PC-3 (cell line): ENCODE measurements around the gene FGG. TPM values are rescaled to one million over a fixed set of nuclear protein-coding genes. Genes with fewer than 3 reads are reported as not detected.

Experiments used
- ATAC-seq: fragments of 200-7000 bp; cut with Tn5 transposase; 2 replicates; pipeline ENCODE4 v1.9.1; 2020; ENCODE audit warnings: mild to moderate bottlenecking, moderate library complexity
- BruUV-seq: library from RNA; stranded (reverse); fragments of 400-500 nt; replicated peaks from 2 replicates; lab custom pipeline; 2021; lab: Mats Ljungman, UMichigan
- CTCF ChIA-PET: fragments of 300-600 bp; sonication (Branson Sonifier 250); formaldehyde crosslinking; loops from one replicate; lab custom pipeline; 2022; ENCODE audit warnings: antibody characterized with exemption; lab: Charles Lee
- POLR2A ChIA-PET: fragments of 300-600 bp; sonication (Branson Sonifier 250); formaldehyde crosslinking; loops from one replicate; lab custom pipeline; 2022; ENCODE audit warnings: antibody characterized with exemption; ENCODE audit not compliant: unreplicated experiment; lab: Charles Lee
- DNase-seq: peaks from one replicate; pipeline ENCODE4 v3.0.0-alpha.2; 2015
- H2AFZ ChIP-seq: fragments of 300-600 bp; sonication (generic); 2 replicates; pipeline ENCODE4 v1.6.0; 2016; ENCODE audit warnings: antibody characterized with exemption, low read length
- H3F3A ChIP-seq: fragments of 300-600 bp; sonication (generic); one replicate; pipeline ENCODE4 v1.6.0; 2017; ENCODE audit warnings: antibody characterized with exemption, low read length, control low read depth, mild to moderate bottlenecking; ENCODE audit not compliant: unreplicated experiment
- H3K27ac ChIP-seq: fragments of 300-600 bp; sonication (generic); 2 replicates; pipeline ENCODE4 v1.5.1; 2016; ENCODE audit warnings: mild to moderate bottlenecking, low read length
- H3K27me3 ChIP-seq: fragments of 300-600 bp; sonication (generic); 2 replicates; pipeline ENCODE4 v1.6.1; 2016; ENCODE audit warnings: low read length, mixed read lengths
- H3K36me3 ChIP-seq: fragments of 300-600 bp; sonication (generic); 2 replicates; pipeline ENCODE4 v1.6.1; 2016; ENCODE audit warnings: low read depth, mixed run types, low read length, mixed read lengths
- H3K4me1 ChIP-seq: fragments of 300-600 bp; sonication (generic); 2 replicates; pipeline ENCODE4 v1.5.1; 2016; ENCODE audit warnings: low read length; ENCODE audit not compliant: insufficient read depth
- H3K4me2 ChIP-seq: fragments of 300-600 bp; sonication (generic); 2 replicates; pipeline ENCODE4 v1.6.0; 2016; ENCODE audit warnings: low read length
- H3K4me3 ChIP-seq: fragments of 300-600 bp; sonication (generic); 2 replicates; pipeline ENCODE4 v1.5.1; 2016; ENCODE audit warnings: mild to moderate bottlenecking, low read length, mixed read lengths
- H3K79me2 ChIP-seq: fragments of 300-600 bp; sonication (generic); 2 replicates; pipeline ENCODE4 v1.6.1; 2017; ENCODE audit warnings: low read length, mixed read lengths
- H3K9ac ChIP-seq: fragments of 300-600 bp; sonication (generic); 2 replicates; pipeline ENCODE4 v1.6.0; 2016; ENCODE audit warnings: mild to moderate bottlenecking, low read length
- H3K9me2 ChIP-seq: fragments of 300-600 bp; sonication (generic); replicated peaks from 2 replicates; pipeline ENCODE4 v1.6.1; 2016; ENCODE audit warnings: mixed run types, low read length, mixed read lengths
- H3K9me3 ChIP-seq: fragments of 300-600 bp; sonication (generic); 2 replicates; pipeline ENCODE4 v1.6.1; 2016; ENCODE audit warnings: low read length, mixed read lengths
- H4K20me1 ChIP-seq: fragments of 300-600 bp; sonication (generic); 2 replicates; pipeline ENCODE4 v1.6.1; 2016; ENCODE audit warnings: low read length, mixed read lengths
- CTCF ChIP-seq: fragments of 300-600 bp; sonication (generic); conservative IDR thresholded peaks from 2 replicates; pipeline ENCODE4 v1.5.1; 2017; ENCODE audit warnings: antibody characterized with exemption, low read depth, mild to moderate bottlenecking, low read length
- EZH2 ChIP-seq: fragments of 300-600 bp; sonication (generic); IDR thresholded peaks from one replicate; pipeline ENCODE4 v1.6.1; 2017; ENCODE audit warnings: antibody characterized with exemption, mild to moderate bottlenecking, low read length; ENCODE audit not compliant: unreplicated experiment
- EZH2phosphoT487 ChIP-seq: fragments of 300-600 bp; sonication (generic); IDR thresholded peaks from 2 replicates; pipeline ENCODE4 v1.6.1; 2018; ENCODE audit warnings: mild to moderate bottlenecking, antibody characterized with exemption, low read length, borderline replicate concordance
- intact Hi-C: fragments of 100-400 bp; cut with micrococcal nuclease; formaldehyde crosslinking; loops from 2 replicates; pipeline ENCODE4 v1.9.0; 2023
- total RNA-seq: library from RNA; depleted of rRNA; stranded (reverse); fragments of >200 nt; gene quantifications from 2 replicates; pipeline ENCODE4 v1.2.3, GENCODE V29; 2014

Gene FGG
- total RNA-seq, 1 experiment from 2014 or later, result not detected

GRCh38 chr4:154585369-154586018 lies 27.0 kb downstream of the FGG start:
- H3K4me2 ChIP-seq, result no peak overlapping the region
- no TSS peak for BruUV-seq
- H3K9ac ChIP-seq, result no peak overlapping the region
- H3K9me3 ChIP-seq, result no peaks in the 10 kb centered on the region
- no peaks in the 10 kb centered on the region for H3K79me2 ChIP-seq
- H3K4me3 ChIP-seq, result no peak overlapping the region
- no peaks in the 10 kb centered on the region for H3K9me2 ChIP-seq
- TF ChIP-seq CTCF, result no peak
- no peak for TF ChIP-seq EZH2phosphoT487
- no peak for TF ChIP-seq EZH2
- H3K4me1 ChIP-seq, result no peaks in the 10 kb centered on the region
- H3K27ac ChIP-seq, result no peak overlapping the region
- ATAC-seq (no peak), DNase-seq (no peak)
- H3K27me3 ChIP-seq, result no peaks in the 10 kb centered on the region
- no peaks in the 10 kb centered on the region for H3F3A ChIP-seq
- no peak overlapping the region for H2AFZ ChIP-seq
- intact Hi-C loops, result no loop called here
- ChIA-PET POLR2A (interaction anchor here (0.6 kb wide), 1 partner anchor 48 kb away, joined by 4 read pairs; no protein-coding TSS in a partner anchor), CTCF (no interaction called here)
- no peaks in the 10 kb centered on the region for H3K36me3 ChIP-seq
- H4K20me1 ChIP-seq, result no peaks in the 10 kb centered on the region

- ATAC-seq (no peak), DNase-seq (no peak)
- H3K9me2 ChIP-seq, result no peaks in the 10 kb centered on the region
- no peaks in the 10 kb centered on the region for H3K27me3 ChIP-seq
- no peak overlapping the region for H3K4me2 ChIP-seq
- H4K20me1 ChIP-seq, result no peaks in the 10 kb centered on the region
- no peaks in the 10 kb centered on the region for H3K4me1 ChIP-seq
- BruUV-seq, result no TSS peak
- H3K4me3 ChIP-seq, result no peak overlapping the region
- no peaks in the 10 kb centered on the region for H3K79me2 ChIP-seq
- H3K9ac ChIP-seq, result no peak overlapping the region
- no peak overlapping the region for H2AFZ ChIP-seq
- no peaks in the 10 kb centered on the region for H3F3A ChIP-seq
- H3K9me3 ChIP-seq, result no peaks in the 10 kb centered on the region
- ChIA-PET POLR2A (no interaction called here), CTCF (no interaction called here)
- H3K27ac ChIP-seq, result no peak overlapping the region
- no peaks in the 10 kb centered on the region for H3K36me3 ChIP-seq
- intact Hi-C loops, result no loop called here
- TF ChIP-seq EZH2, result no peak
- TF ChIP-seq CTCF, result no peak
- TF ChIP-seq EZH2phosphoT487, result no peak
These were observed 28.2 kb downstream of the FGG start for GRCh38 chr4:154584259-154584658.

- H3K9me3 ChIP-seq, result no peaks in the 10 kb centered on the region
- no peak overlapping the region for H3K4me2 ChIP-seq
- no peak for TF ChIP-seq CTCF
- TF ChIP-seq EZH2phosphoT487, result no peak
- no peak for TF ChIP-seq EZH2
- no peaks in the 10 kb centered on the region for H3K9me2 ChIP-seq
- no peaks in the 10 kb centered on the region for H3K36me3 ChIP-seq
- DNase-seq (no peak), ATAC-seq (no peak)
- no peaks in the 10 kb centered on the region for H3K79me2 ChIP-seq
- POLR2A ChIA-PET, result no interaction called here
- H3K27me3 ChIP-seq, result no peaks in the 10 kb centered on the region
- H3K4me3 ChIP-seq, result no peak overlapping the region
- intact Hi-C loops, result no loop called here
- no peak overlapping the region for H3K9ac ChIP-seq
- H3F3A ChIP-seq, result no peaks in the 10 kb centered on the region
- no peaks in the 10 kb centered on the region for H3K4me1 ChIP-seq
- no peak overlapping the region for H2AFZ ChIP-seq
- CTCF ChIA-PET, result no interaction called here
- no peaks in the 10 kb centered on the region for H4K20me1 ChIP-seq
- no TSS peak for BruUV-seq
- H3K27ac ChIP-seq, result no peak overlapping the region
These were observed 28.8 kb downstream of the FGG start for GRCh38 chr4:154583677-154584076.
